Measurements from ENCODE around the gene DNAH14.
"Not testable (repeated sequence)": the region's sequence is repeated elsewhere in the genome, so short reads cannot be mapped to it uniquely, and the experiment has no call there.

The DNAH14 gene

DNA sequence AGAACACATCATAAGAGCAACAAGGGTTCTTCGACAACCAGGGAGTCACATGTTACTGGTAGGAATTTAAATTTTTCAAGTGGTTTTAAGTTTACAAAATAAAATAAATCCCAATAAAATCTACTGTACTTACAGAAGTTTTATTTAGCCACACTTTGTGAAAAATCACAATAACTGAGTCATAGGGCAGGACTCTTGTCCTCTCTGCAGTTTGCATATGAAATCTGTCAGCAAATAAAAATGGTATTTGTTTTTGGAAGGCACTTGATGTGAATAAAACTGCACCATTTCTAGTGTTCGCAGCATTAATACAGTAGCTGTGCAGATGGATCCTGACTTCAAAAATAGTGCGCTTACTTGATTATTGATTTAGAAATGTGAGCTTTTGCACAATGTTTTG lies 348.0 kb downstream of the DNAH14 start:
- no peak for DNase-seq

DNA sequence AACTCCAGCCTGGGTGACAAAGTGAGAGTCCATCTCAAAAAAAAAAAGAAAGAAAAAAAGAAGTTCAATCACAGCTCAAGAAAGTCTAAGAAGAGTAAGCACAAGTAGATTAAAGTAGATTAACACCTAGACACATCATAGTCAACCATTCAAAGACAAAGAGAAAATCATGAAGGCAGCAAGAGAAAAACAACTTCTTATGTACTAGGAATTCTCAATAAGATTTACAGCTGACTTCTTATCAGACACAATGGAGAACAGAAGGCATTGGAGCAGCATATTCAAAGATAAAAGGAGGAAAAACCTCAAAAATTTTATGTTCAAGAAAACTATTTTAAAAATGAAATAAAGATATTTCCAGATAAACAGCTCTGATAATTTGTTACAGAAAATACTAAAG lies 351.1 kb downstream of the DNAH14 start:
- DNase-seq, result no peak

DNA sequence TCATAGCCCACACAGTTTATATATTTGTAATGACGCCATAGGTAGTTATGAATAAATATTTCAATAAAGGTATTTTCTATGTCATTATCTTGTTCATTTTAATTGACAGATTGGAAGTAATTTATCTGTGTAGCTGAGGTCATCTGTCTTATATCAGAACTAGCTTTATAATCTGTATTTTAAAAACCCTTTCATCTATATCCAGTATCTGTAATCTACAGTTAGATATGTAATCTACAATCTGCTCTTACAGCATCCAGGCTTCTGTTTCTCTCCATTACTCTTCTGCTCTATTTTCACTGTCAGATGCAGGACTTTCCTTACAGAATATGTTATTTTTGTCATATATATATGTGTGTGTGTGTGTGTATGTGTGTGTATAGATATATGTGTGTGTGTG lies 360.8 kb downstream of the DNAH14 start:
- no peak for DNase-seq

DNA sequence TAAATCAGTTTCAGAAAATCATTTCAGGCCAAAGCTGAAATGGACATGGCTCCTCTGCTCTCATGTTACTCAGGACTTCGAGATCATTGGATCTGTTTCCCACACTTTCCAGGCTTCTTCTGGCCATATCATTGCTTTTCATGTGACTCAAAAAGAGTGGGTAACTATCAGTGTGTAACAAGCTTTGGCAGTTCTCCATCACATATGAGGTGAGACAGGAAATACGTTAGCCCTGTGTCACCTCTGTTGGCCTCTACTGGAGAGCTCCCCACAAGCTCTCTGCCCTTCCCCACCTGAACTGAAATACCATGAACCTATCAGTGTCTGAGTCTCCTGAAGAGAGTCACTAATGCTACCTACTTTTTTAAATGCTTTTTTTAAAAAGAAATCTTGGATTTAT lies 370.1 kb downstream of the DNAH14 start:
- no peak for DNase-seq

DNA sequence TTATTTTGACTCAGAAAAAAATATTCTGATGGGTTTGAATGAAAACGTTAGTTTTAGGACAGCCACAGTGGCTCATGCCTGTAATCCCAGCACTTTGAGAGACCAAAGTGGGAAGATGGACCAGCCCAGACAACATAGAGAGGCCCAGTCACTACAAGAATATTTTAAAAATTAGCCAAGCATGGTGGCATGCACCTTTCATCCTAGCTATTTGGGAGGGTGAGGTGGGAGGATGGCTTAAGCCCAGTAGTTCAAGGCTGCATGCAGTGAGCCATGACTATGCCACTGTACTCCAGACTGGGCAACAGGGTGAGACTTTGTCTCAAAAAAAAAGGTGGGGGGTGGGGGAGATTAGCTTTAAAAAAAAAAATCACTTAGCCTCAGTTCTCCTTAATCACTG lies 370.9 kb downstream of the DNAH14 start:
- DNase-seq, result no peak

DNA sequence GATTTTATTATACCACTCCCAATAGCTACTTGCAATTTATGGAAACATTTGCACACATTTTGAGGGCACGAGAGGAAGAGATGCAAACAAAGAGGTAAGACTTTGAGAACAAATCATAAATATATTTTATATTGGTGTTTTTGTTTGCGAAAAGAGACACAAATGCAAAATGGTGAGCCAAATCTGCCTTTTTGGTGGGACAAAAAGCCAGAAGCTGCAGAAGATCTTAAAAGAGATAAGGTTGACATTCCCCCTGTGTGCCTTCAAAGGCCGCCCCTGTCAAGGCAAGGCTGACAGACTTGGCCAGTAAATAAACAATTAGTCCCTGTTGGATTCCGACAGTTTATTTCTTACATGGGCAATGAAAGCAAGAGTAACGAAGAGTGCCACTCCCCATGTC lies 375.5 kb downstream of the DNAH14 start:
- DNase-seq, result no peak

DNA sequence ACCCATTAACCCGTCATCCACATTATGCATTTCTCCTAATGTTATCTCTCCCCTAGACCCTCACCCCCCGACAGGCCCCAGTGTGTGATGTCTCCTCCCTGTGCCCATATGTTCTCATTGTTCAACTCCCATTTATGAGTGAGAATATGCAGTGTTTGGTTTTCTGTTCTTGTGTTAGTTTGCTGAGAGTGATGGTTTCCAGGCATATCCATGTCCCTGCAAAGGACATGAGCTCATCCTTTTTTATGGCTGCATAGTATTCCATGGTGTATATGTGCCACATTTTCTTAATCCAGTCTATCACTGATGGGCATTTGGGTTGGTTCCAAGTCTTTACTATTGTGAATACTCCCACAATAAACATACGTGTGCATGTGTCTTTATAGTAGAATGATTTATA lies 381.1 kb downstream of the DNAH14 start:
- not testable (repeated sequence) for DNase-seq

DNA sequence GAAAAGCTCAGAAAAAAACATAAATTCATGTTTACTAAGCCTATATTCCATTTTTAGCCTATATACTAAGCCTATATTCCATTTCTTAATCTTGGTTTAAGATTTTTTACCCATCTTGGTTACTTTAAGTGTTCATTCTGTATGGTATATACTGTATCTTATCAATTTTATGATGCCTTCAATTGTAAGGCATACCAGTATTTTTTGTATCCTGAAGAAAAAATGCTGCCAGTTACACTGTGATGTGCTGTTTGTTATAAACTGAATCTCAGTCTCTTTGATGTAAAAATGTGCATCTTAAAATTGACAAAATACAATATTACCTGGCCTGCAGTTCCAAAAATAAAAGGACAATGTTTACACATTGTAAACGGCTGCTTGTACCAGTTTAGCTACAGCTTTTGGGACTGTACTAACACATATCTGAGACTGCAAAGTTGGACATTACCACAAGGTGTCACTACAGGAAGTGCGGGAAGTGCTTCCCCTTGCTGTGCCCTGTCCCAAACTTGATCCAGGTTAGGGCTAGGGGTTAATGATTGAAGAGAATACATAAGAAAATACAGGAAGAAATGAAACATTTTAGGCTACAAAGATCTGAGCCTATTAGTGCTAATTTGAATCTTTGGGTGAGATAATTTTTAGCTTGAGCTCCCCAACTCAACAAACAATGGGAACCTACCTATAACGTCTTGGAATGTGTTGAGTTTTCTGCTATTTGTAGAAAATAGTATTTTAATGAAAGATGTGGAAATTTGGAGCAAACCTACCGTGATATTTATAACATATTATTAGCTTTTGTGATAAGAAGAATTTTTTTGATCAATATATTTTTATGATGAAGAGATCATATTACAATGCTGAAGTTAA lies 389.5 kb downstream of the DNAH14 start:
- DNase-seq, result peak; percentile 44

DNA sequence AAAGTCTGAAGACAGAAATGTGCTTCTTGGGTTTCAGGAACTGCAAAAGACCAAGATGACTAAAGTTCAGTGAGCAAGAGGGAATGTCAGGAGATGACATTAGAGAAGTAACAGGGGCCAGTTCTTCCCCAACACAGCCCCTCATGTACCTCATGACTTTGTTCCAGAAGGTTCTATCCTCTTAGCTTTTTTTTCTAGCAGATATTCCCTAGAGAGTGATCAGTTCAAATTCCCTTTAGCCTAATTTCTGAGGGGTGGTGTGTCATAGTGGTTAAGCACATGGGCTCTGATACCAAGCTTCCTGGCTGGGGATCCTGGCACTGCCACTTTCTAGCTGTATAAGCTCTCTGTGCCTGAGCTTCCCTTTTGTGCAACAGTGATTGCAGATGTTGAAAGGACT lies 390.4 kb downstream of the DNAH14 start:
- DNase-seq, result no peak

DNA sequence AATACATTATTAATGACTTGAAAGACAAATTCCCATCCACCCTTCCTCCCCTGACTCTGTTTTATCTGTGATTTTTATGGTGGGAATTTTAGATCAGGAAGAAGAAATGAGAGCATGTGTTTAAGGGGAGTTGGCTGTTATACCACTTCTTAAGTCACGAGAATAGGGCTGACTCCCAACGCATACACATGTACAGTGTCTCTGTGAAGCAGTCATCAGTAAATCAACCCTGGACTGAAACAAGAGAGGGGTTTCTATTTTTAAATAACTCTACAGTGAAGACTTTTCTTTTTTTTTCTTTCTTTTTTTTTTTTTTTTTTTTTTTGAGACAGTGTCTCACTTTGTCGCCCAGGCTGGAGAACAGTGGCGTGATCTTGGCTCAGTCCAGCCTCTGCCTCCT lies 392.3 kb downstream of the DNAH14 start:
- no peak for DNase-seq

DNA sequence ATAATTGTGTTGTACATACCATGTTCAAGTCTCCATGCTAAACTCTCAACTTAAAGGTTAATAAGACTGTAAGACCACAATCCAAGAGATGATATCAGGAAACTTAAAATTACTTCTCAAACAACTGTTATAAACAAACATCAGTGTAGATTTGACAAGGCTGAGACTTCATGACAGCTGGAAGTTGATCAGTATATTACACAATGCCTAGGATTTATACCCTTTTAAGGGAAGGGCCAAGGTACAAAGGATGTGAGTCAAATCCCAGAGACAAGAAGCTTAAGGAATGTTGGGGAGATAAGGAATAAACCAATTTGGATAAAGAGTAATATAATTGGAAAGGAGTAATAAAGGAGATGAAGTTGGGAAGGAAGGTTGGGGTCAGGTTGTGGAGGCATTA lies 399.6 kb downstream of the DNAH14 start:
- DNase-seq, result no peak

DNA sequence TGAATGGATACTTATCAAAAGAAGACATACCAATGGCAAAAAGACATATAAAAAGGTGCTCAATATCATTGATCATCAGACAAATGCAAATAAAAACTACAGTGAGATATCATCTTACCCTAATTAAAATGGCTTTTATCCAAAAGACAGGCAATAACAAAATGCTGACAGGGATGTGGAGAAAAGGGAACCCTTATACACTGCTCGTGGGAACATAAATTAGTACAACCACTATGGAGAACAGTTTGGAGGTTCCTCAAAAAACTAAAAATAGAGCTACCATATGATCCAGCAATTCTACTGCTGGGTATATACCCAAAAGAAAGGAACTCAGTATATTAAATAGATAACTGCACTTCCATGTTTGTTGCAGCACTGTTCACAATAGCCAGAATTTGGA lies 400.5 kb downstream of the DNAH14 start:
- not testable (repeated sequence) for DNase-seq

DNA sequence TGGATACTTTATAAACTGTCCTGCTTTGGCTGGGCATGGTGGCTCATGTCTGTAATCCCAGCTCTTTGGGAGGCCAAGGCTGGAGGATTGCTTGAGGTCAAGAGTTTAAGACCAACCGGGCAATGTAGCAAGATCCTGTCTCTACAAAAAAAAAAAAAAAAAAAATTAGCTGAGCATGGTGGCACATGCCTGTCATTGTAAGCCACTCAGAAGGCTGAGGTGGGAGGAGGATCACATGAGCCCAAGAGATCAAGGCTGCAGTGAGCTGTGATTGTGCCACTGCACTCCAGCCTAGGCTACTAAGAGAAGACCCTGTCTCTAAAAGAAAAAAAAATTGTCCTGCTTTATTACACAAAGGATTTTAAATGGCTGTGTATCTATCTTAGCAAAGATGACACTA lies 403.2 kb downstream of the DNAH14 start:
- DNase-seq, result no peak

DNA sequence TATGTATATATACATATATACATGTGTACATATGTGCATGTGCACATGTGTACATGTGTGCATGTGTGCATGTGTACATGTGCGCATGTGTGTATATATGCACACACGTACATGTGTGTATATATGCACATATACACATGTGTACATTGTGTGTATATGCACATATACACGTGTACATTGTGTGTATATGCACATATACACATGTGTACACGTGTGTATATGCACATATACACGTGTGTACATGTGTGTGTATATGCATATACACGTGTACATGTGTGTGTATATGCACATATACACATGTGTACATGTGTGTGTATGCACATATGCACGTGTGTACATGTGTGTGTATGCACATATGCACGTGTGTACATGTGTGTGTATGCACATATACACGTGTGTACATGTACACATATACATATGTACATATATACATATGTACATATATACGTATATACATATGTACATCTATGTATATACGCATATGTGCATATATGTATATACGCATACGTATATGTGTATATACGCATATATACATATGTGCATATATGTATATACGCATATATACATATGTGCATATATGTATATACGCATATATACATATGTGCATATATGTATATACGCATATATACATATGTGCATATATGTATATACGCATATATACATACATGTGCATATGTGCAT lies 405.8 kb downstream of the DNAH14 start:
- DNase-seq, result not testable (repeated sequence)

DNA sequence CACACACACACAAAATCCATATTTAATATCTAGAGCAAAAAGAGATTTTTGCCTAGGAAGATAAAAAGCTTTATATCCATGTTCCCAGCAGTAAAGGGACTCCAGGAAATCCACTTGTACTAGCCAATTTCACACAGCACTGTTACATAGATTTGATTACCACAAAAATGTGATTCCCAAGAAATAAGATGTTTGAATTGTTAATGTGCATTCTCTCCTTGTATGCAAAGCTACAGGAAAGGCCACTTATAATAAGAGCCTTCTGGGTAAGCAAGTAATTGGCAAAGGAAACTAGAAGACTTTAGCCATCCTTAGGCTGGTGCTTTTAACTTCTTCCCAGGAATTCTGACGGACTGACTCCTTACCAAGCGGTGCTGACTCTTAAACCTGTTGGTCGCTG lies 409.1 kb downstream of the DNAH14 start:
- DNase-seq, result no peak

DNA sequence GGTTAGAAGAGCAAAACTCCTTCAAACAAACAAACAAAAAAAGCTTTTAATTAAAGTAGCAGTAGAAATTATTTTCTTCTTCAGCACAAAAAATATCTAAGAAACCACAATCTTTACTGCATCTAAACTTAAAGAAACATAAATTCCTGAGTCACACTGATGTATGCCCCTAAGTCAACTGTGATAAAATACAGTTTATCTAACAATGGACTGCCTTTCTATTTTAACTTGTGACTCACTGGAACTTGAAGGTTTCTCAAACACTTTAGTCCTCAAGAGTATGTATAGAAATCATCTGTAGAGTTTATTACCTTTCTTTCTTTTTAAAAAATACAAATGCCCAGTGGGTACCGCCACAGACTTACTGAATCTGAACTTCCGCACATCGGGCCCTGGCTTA lies 412.2 kb downstream of the DNAH14 start:
- no peak for DNase-seq

DNA sequence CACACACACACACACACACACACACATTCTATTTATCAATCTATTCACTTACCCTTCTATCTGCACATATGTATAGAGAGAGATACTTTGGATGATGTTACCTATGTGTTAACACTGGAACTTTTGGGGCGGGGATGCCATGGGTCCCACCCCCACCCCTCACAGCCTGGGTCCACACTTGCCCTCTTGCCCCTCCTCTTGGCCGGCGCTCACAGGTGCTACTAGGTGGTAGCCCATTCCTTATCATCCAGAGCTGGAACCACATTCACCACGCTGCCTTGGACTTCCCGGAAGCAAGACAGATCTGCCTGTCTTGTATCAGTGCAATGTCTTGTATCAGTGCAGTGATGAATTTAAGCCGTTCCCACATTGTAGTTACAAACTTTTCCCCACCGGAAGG lies 413.2 kb downstream of the DNAH14 start:
- no peak for DNase-seq

DNA sequence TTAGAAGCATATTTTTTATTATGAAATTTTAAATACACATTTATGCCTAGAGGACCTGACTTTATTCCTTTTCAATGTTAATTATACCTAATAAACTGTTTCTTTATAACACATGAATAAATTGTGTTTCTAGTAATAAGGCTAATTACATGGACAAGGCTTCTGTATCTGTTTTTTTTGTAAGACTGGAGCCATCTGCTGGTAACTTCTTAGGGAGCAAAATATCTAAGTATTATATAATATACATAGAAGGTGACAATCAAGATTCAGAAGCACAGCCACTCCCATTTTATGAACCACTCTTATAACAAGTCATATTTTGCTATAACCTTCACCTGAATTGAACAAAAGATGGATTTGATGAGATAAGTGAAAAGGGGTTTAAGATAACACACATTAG lies 414.1 kb downstream of the DNAH14 start:
- no peak for DNase-seq

DNA sequence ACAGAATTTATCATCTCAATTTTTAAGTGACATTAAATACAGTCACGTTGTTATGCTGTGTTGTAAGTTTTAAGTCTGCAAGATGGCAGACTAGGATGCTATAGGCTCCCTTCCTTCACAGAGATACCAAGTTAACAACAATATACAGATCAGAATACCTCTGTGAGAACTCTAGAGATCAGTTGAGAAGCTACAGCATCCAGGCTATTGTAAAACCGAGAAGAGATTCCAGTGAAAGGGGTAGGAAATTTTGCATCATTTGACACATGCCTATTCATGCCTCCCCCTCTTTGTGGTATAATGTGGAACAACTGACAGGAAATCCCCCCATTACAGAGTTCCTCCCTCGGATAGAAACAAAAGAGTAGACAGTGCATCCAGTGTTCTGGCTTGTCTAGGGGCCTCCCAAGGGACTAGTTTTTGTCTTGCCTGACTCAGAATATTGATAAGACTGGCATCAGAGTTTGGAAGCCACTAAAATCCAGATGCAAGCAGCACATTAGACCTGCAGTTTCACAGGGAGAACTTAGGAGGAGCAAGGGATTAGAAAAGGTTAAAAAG lies 417.7 kb downstream of the DNAH14 start:
- no peak for DNase-seq

DNA sequence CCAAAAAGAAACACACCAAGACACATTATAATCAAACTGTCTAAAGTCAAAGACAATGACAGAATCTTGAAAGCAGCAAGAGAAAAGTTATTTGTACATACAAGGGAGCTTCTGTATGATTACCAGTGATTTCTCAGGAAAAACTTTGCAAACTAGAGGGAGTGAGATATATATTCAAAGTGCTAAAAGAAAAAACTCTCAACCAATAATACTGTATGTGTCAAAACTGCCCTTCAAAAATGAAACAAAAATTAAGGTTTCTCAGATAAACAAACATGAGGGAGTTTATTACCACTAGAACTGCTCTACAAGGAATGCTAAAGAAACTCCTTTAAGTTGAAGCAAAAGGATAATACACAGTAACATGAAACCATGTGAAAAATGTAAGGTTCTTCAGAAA lies 418.9 kb downstream of the DNAH14 start:
- DNase-seq, result no peak

DNA sequence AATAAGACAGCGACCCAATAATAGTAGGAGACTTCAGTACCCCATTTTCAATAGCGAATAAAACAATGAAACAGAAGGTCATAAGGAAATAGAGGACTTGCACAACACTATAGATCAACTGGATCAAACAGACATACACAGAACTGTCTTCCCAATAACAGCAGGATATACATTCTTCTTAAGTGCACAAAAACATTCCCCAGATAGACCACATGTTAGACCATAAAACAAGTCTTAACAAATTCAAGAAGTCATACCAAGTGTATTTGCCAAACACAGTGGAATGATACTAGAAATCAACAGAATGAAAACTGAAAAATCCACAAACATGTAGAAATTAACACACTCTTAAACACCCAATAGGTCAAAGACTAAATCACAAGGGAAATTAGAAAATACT lies 420.4 kb downstream of the DNAH14 start:
- no peak for DNase-seq

DNA sequence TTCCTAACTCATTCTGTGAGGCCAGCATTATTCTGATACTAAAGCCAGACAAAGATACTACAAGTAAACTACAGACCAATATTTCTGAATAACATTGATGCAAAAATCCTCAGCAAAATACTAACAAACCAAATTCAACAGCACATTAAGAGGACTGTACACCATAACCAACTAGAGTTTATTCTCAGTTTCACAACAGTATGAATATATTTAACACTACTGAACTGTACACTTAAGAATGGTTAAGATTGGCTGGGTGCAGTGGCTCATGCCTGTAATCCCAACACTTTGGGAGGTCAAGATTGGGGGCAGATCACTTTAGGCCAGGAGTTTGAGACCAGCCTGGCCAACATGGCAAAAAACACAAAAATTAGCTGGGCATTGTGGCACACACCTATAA lies 421.4 kb downstream of the DNAH14 start:
- DNase-seq, result no peak

DNA sequence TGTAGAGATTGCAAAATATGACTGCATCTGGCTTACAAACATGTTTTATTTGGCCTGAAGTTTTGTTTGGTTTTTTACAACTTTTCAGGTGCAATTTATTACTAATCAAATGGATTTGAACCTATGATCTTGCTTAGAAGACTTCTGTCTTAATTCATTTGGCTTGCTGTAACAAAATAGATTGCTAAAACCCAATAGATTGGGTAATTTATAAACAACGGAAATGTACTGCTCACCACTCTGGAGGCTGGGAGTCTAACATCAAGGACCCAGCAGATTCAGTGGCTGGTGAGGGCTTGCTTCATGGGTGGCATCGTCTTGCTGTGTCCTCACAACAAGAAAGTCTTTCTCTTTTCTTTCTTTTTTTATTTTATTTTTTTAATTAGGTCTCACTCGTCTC lies 425.4 kb downstream of the DNAH14 start:
- no peak for DNase-seq

DNA sequence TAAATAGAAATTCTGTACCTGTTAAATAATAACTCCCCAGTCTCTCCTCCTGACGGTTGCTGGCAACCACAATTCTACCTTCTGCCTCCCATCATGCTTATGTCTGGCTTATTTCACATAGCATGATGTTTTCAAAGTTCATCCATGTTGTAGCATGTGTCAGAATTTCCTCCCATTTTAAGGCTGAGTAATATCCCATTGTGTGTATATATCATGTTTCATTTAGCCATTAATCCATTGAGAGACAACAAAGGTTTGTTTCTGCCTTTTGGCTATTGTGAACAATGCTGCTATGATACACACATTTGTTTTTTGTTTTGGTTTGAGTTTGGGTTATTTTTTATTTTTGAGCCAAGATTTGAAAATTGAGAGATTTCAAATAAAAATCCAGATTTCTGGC lies 426.4 kb downstream of the DNAH14 start:
- DNase-seq, result no peak

Data from NCI-H774 (cell line).